Measurements from ENCODE around the gene SF3B2.

DNA sequence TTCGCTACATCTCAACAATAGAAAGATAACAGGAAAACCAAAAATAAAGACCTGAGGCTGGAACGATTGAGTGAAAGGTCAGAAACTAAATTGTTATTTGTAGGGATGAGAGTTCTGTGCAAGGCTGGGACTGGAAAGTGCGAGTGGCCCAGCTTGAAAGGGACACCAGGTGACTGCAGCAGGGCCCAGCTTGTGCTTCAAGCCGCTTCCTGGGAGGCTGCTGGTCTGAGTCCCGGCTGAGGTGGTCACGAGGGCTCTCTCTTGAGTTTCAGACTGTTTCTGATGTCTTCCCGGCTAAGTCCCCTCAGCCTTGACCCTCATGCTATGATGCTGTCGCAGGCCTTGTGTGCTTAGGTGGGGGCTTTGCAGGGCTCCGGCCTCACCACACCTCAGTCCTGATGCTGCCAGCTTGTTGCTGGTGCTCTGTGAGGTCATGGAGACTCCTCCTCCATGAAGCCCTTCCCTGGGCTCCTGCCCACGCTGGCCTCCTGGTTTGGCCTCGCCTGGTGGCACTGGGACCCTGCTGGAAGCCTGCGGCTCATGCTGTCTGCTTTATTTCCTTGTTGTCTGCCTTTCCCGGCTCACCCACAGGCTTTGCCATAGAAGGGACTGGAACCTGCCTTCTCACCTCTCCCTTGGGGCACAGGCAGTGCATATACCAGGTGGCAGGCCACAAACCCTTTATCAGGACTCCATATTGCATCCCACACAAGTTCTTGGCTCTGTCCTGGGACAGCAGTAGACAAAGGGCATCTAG, 45.9 kb upstream of the SF3B2 start:
- TF ChIP-seq, protein P1, sequence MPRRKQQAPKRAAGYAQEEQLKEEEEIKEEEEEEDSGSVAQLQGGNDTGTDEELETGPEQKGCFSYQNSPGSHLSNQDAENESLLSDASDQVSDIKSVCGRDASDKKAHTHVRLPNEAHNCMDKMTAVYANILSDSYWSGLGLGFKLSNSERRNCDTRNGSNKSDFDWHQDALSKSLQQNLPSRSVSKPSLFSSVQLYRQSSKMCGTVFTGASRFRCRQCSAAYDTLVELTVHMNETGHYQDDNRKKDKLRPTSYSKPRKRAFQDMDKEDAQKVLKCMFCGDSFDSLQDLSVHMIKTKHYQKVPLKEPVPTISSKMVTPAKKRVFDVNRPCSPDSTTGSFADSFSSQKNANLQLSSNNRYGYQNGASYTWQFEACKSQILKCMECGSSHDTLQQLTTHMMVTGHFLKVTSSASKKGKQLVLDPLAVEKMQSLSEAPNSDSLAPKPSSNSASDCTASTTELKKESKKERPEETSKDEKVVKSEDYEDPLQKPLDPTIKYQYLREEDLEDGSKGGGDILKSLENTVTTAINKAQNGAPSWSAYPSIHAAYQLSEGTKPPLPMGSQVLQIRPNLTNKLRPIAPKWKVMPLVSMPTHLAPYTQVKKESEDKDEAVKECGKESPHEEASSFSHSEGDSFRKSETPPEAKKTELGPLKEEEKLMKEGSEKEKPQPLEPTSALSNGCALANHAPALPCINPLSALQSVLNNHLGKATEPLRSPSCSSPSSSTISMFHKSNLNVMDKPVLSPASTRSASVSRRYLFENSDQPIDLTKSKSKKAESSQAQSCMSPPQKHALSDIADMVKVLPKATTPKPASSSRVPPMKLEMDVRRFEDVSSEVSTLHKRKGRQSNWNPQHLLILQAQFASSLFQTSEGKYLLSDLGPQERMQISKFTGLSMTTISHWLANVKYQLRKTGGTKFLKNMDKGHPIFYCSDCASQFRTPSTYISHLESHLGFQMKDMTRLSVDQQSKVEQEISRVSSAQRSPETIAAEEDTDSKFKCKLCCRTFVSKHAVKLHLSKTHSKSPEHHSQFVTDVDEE (CRISPR knock-in tag; IDR thresholded peaks at IDR 0.05): no peak
- TF ChIP-seq ZNF565 (CRISPR knock-in tag; conservative IDR thresholded peaks at IDR 0.05; ENCODE audit: low read depth) (no peak), TCF4 (CRISPR knock-in tag; IDR thresholded peaks at IDR 0.05; ENCODE audit: borderline replicate concordance) (no peak), ARNTL (CRISPR knock-in tag; IDR thresholded peaks at IDR 0.05; ENCODE audit: borderline replicate concordance, low read depth) (no peak)
